ENCODE results near the gene NRG2.

DNA sequence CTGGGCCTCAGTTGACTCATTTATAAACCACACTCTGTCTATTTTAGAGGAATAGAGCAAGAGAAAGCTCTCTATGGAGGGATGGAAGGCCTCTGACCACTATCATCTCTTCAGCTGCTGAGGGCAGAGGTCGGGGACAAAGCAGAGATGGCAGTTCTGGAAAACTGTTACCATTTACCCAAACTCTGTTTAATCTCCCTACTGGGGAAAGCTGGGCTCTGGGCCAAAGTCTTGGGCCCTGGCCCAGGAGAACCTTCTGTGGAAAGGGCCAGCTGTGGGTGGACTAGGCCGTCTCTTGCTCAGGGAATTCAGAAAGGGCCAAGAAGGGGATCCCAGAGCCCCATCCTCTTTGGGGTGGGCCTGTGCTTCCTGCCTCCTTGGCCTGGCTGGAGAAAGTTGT, 147.5 kb downstream of the NRG2 start:
- no peak for TF ChIP-seq CTCF (IDR thresholded peaks at IDR 0.05)
- TF ChIP-seq POLR2A (IDR thresholded peaks at IDR 0.05): no peak

Measured in ovary (tissue), 3 donors.